Mucosa of stomach (tissue), 1 donor: Measurements from ENCODE around the gene PIH1D1.

ENCODE experiments used
- H3K27me3 ChIP-seq: one replicate; pipeline ENCODE4 v1.7.0; 2013; ENCODE audit warnings: mild to moderate bottlenecking, low read length; ENCODE audit not compliant: control insufficient read depth, insufficient read depth
- H3K36me3 ChIP-seq: one replicate; pipeline ENCODE4 v1.7.0; 2013; ENCODE audit warnings: low read length; ENCODE audit not compliant: control insufficient read depth, insufficient read depth
- H3K4me1 ChIP-seq: one replicate; pipeline ENCODE4 v1.7.0; 2013; ENCODE audit warnings: mild to moderate bottlenecking, low read length; ENCODE audit not compliant: control insufficient read depth, insufficient read depth
- H3K4me3 ChIP-seq: one replicate; pipeline ENCODE4 v1.7.0; 2013; ENCODE audit warnings: low read length
- H3K9ac ChIP-seq: one replicate; pipeline ENCODE4 v1.7.0; 2013; ENCODE audit warnings: mild to moderate bottlenecking, low read length, moderate library complexity
- H3K9me3 ChIP-seq: one replicate; pipeline ENCODE4 v1.7.0; 2013; ENCODE audit warnings: mild to moderate bottlenecking, low read length, moderate library complexity; ENCODE audit not compliant: control insufficient read depth
- donor health status: Pancreatic carcinoma.

PIH1D1 gene

GRCh38 chr19:49425178-49425577 is 26.4 kb downstream of the PIH1D1 start, which contains the start of gene GFY:
Gene GFY, plus strand, starts transcription at chr19:49425388. Its CDS starts 1,043 bp downstream, at chr19:49426431.
- Histone ChIP-seq H3K36me3 (no peaks in the 10 kb centered on the region), H3K27me3 (peaks cover 97% of the 10 kb centered on the region), H3K9me3 (no peaks in the 10 kb centered on the region), H3K4me3 (no peak within 1 kb of the TSS), H3K9ac (no peak within 1 kb of the TSS), H3K4me1 (peaks cover 16% of the 10 kb centered on the region)

DNA sequence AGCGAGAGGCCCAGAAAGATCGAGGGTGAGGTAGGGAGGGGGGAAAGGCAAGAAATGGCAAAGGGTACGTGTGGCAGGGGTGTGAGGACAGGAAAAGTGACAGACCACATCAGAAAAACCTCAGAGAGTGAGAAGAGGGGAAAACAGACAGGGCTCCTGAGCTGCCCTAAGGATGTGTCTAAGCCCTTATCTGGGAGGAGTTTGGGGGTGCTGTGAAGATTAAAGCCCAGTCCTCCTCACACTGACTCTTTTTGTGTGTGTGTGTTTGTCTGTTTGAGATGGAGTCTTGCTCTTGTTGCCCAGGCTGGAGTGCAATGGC is 27.7 kb downstream of the PIH1D1 start:
- Histone ChIP-seq H3K27me3 (peaks cover 97% of the 10 kb centered on the region), H3K9ac (no peak overlapping the region), H3K9me3 (no peaks in the 10 kb centered on the region), H3K4me3 (no peak overlapping the region), H3K4me1 (peaks cover 16% of the 10 kb centered on the region), H3K36me3 (no peaks in the 10 kb centered on the region)

- Histone ChIP-seq H3K27me3 (peaks cover 94% of the 10 kb centered on the region), H3K36me3 (no peaks in the 10 kb centered on the region), H3K4me1 (peaks cover 14% of the 10 kb centered on the region), H3K4me3 (no peak within 1 kb of the TSS), H3K9ac (no peak within 1 kb of the TSS), H3K9me3 (no peaks in the 10 kb centered on the region)
Observed at GRCh38 chr19:49423071-49423984, 28.3 kb downstream of the PIH1D1 start, which contains the start of gene PTH2. Gene PTH2, minus strand, starts transcription at chr19:49423441. Its CDS starts 102 bp downstream, at chr19:49423339.

GRCh38 chr19:49422407-49423070 is 29.1 kb downstream of the PIH1D1 start:
- no peaks in the 10 kb centered on the region for H3K36me3 ChIP-seq
- no peak overlapping the region for H3K9ac ChIP-seq
- peaks cover 90% of the 10 kb centered on the region for H3K27me3 ChIP-seq
- no peak overlapping the region for H3K4me3 ChIP-seq
- H3K4me1 ChIP-seq, result peaks cover 8% of the 10 kb centered on the region
- H3K9me3 ChIP-seq, result no peaks in the 10 kb centered on the region

DNA sequence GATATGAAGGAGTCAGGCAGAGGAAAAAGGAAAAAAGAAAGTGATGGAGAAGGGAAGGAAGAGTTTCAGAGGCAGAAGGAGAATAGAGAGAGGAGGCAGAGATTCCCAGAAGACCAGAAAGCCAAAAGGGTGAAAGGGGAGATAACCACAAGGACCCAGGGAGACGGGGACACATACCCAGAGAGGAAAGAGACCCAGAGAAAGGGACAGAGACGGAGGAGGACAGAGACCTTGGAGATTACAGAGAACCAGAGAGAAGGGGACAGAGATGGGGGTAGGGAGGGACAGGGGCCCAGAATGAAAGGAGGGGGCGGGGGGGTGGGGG is 29.8 kb downstream of the PIH1D1 start:
- no peak overlapping the region for H3K9ac ChIP-seq
- no peaks in the 10 kb centered on the region for H3K36me3 ChIP-seq
- H3K27me3 ChIP-seq, result peaks cover 89% of the 10 kb centered on the region
- no peak overlapping the region for H3K4me3 ChIP-seq
- no peaks in the 10 kb centered on the region for H3K9me3 ChIP-seq
- H3K4me1 ChIP-seq, result peaks cover 8% of the 10 kb centered on the region

GRCh38 chr19:49421039-49421877 is 30.4 kb downstream of the PIH1D1 start:
- H3K36me3 ChIP-seq, result no peaks in the 10 kb centered on the region
- no peak overlapping the region for H3K4me3 ChIP-seq
- H3K4me1 ChIP-seq, result peaks cover 8% of the 10 kb centered on the region
- H3K9me3 ChIP-seq, result no peaks in the 10 kb centered on the region
- peaks cover 84% of the 10 kb centered on the region for H3K27me3 ChIP-seq
- H3K9ac ChIP-seq, result no peak overlapping the region

- Histone ChIP-seq H3K27me3 (peaks cover 73% of the 10 kb centered on the region), H3K9ac (no peak overlapping the region), H3K9me3 (no peaks in the 10 kb centered on the region), H3K4me3 (no peak overlapping the region), H3K4me1 (peaks cover 8% of the 10 kb centered on the region), H3K36me3 (no peaks in the 10 kb centered on the region)
Observed at GRCh38 chr19:49420227-49420626, 31.4 kb downstream of the PIH1D1 start.

DNA sequence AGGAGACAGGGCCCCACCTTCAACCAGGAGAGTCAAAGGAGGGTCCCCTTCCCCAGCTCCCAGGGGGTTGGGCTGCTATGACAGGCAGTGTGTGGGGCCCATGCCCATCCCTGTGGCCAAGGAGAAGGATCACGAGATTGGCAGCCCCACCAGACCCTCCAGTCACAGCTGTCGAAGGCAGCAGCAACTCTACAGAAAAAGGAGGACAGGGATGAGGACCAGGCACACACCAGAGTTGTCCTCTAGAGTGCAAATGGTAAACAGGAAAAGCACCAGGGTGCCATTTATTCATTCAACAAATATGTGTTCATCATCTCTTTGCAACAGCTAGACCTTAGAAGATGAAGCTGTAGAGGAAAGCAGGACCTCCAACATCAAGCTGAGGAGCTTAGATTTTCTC is 32.4 kb downstream of the PIH1D1 start:
- Histone ChIP-seq H3K36me3 (no peaks in the 10 kb centered on the region), H3K4me1 (peaks cover 8% of the 10 kb centered on the region), H3K4me3 (no peak overlapping the region), H3K27me3 (peaks cover 65% of the 10 kb centered on the region), H3K9me3 (no peaks in the 10 kb centered on the region), H3K9ac (no peak overlapping the region)

GRCh38 chr19:49418511-49418910 is 33.1 kb downstream of the PIH1D1 start:
- Histone ChIP-seq H3K9me3 (no peaks in the 10 kb centered on the region), H3K27me3 (peaks cover 58% of the 10 kb centered on the region), H3K4me3 (no peak overlapping the region), H3K4me1 (peaks cover 8% of the 10 kb centered on the region), H3K9ac (no peak overlapping the region), H3K36me3 (no peaks in the 10 kb centered on the region)

- Histone ChIP-seq H3K4me3 (no peak overlapping the region), H3K9me3 (no peaks in the 10 kb centered on the region), H3K36me3 (no peaks in the 10 kb centered on the region), H3K9ac (no peak overlapping the region), H3K27me3 (peaks cover 48% of the 10 kb centered on the region), H3K4me1 (peaks cover 8% of the 10 kb centered on the region)
Observed at GRCh38 chr19:49417088-49417487, 34.5 kb downstream of the PIH1D1 start.

DNA sequence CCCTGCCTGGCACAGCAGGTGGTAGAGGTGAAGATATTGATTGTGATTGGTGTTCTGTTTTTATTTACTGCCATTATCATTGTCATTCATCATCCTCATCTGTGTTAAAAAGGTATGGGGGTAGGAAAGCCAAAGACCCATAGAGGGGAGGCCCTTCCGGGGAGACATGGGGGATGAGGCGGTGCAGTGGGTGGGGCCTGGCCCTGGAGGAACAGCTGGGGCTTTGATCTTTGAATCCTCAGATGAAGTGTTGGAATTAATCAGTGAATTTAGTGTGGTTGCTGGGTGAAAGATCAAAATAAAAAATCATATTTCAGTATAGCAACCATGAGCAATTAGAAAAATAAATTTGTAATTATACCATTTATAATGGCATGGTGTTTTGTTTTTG is 35.8 kb downstream of the PIH1D1 start:
- Histone ChIP-seq H3K27me3 (peaks cover 36% of the 10 kb centered on the region), H3K36me3 (no peaks in the 10 kb centered on the region), H3K9me3 (no peaks in the 10 kb centered on the region), H3K9ac (no peak overlapping the region), H3K4me3 (no peak overlapping the region), H3K4me1 (no peaks in the 10 kb centered on the region)
